ENCODE results near the gene CSMD2.

The CSMD2 gene

GRCh38 chr1:34050709-34051485 lies 114.1 kb downstream of the CSMD2 start:
- Histone ChIP-seq H3K27me3 (ENCODE audit: low read depth, low read length) (no peaks in the 10 kb centered on the region), H3K79me2 (ENCODE audit: low read length) (no peaks in the 10 kb centered on the region), H3K9ac (ENCODE audit: low read length) (no peak overlapping the region), H3K4me2 (ENCODE audit: low read length) (no peak overlapping the region), H3K27ac (ENCODE audit: low read length) (no peak overlapping the region), H3K9me3 (ENCODE audit: insufficient read depth, low read length) (no peaks in the 10 kb centered on the region), H3K36me3 (replicated peaks; ENCODE audit: low read depth, low read length) (no peaks in the 10 kb centered on the region), H2AFZ (ENCODE audit: low read depth, low read length) (no peak overlapping the region), H3K4me3 (ENCODE audit: low read length) (no peak overlapping the region), H4K20me1 (ENCODE audit: insufficient read depth, low read length) (no peaks in the 10 kb centered on the region), H3K4me1 (ENCODE audit: low read length) (no peaks in the 10 kb centered on the region)
- no peak for TF ChIP-seq EZH2phosphoT487 (IDR thresholded peaks at IDR 0.05; ENCODE audit: low read depth)
- TF ChIP-seq, protein P1, sequence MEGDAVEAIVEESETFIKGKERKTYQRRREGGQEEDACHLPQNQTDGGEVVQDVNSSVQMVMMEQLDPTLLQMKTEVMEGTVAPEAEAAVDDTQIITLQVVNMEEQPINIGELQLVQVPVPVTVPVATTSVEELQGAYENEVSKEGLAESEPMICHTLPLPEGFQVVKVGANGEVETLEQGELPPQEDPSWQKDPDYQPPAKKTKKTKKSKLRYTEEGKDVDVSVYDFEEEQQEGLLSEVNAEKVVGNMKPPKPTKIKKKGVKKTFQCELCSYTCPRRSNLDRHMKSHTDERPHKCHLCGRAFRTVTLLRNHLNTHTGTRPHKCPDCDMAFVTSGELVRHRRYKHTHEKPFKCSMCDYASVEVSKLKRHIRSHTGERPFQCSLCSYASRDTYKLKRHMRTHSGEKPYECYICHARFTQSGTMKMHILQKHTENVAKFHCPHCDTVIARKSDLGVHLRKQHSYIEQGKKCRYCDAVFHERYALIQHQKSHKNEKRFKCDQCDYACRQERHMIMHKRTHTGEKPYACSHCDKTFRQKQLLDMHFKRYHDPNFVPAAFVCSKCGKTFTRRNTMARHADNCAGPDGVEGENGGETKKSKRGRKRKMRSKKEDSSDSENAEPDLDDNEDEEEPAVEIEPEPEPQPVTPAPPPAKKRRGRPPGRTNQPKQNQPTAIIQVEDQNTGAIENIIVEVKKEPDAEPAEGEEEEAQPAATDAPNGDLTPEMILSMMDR (IDR thresholded peaks at IDR 0.05; ENCODE audit: low read depth, low read length), result no peak

- Histone ChIP-seq H4K20me1 (ENCODE audit: insufficient read depth, low read length) (no peaks in the 10 kb centered on the region), H3K27ac (ENCODE audit: low read length) (no peak overlapping the region), H2AFZ (ENCODE audit: low read depth, low read length) (no peak overlapping the region), H3K9me3 (ENCODE audit: insufficient read depth, low read length) (no peaks in the 10 kb centered on the region), H3K36me3 (replicated peaks; ENCODE audit: low read depth, low read length) (no peaks in the 10 kb centered on the region), H3K9ac (ENCODE audit: low read length) (no peak overlapping the region), H3K4me1 (ENCODE audit: low read length) (no peaks in the 10 kb centered on the region), H3K4me2 (ENCODE audit: low read length) (no peak overlapping the region), H3K4me3 (ENCODE audit: low read length) (no peak overlapping the region), H3K27me3 (ENCODE audit: low read depth, low read length) (no peaks in the 10 kb centered on the region), H3K79me2 (ENCODE audit: low read length) (no peaks in the 10 kb centered on the region)
- no peak for TF ChIP-seq EZH2phosphoT487 (IDR thresholded peaks at IDR 0.05; ENCODE audit: low read depth)
- TF ChIP-seq, protein P1 (IDR thresholded peaks at IDR 0.05; ENCODE audit: low read depth, low read length), result no peak
Measured at GRCh38 chr1:34049994-34050393, 115.0 kb downstream of the CSMD2 start.

DNA sequence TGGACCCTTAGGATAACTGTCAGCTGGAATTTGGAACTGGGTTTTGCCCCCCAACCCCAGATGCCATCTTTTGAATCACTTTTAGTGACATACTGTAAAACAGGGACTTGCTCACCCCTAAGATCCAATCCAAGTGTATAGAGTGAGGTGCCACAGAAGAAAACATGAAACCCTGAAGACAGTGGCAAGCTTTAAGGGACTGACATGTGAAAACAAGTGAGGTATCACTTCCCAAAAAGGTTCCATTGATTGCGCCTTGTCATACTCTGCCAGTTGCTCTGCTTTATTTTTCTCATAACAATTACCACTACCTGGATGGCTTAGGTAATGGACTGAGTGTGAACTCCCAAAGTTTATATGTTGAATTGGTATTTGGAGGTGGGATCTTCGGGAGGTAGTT lies 115.6 kb downstream of the CSMD2 start:
- Histone ChIP-seq H3K27me3 (ENCODE audit: low read depth, low read length) (no peaks in the 10 kb centered on the region), H3K27ac (ENCODE audit: low read length) (no peak overlapping the region)

DNA sequence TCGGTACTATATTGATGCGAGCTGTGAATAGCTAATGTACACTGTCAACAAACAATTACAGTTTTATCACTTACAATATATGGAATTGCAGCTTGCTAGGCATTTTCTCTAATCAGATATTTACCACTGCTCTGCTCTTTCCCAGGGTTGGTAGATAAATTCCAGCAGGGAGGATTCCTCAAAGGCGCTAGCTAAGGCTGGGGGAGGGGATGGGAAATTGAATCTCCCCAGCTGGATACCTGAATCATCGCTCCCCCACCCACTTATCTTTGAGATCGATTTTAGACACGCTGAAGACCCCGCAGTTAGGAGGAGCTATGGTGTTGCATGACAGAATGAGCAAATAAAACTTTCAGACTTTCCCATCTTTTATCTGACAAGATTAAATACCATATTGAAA lies 127.2 kb downstream of the CSMD2 start:
- Histone ChIP-seq H3K4me2 (ENCODE audit: low read length) (no peak overlapping the region), H3K36me3 (replicated peaks; ENCODE audit: low read depth, low read length) (no peaks in the 10 kb centered on the region), H3K27ac (ENCODE audit: low read length) (no peak overlapping the region), H3K9ac (ENCODE audit: low read length) (no peak overlapping the region), H3K27me3 (ENCODE audit: low read depth, low read length) (no peaks in the 10 kb centered on the region), H4K20me1 (ENCODE audit: insufficient read depth, low read length) (no peaks in the 10 kb centered on the region), H3K4me1 (ENCODE audit: low read length) (no peaks in the 10 kb centered on the region), H3K9me3 (ENCODE audit: insufficient read depth, low read length) (no peaks in the 10 kb centered on the region), H3K4me3 (ENCODE audit: low read length) (no peak overlapping the region), H2AFZ (ENCODE audit: low read depth, low read length) (no peak overlapping the region), H3K79me2 (ENCODE audit: low read length) (no peaks in the 10 kb centered on the region)
- TF ChIP-seq, protein P1 (IDR thresholded peaks at IDR 0.05; ENCODE audit: low read depth, low read length), result no peak
- TF ChIP-seq EZH2phosphoT487 (IDR thresholded peaks at IDR 0.05; ENCODE audit: low read depth), result no peak

More for the DNA sequence above, 115.6 kb downstream of the CSMD2 start:
- H3K9me3 ChIP-seq (ENCODE audit: insufficient read depth, low read length), result no peaks in the 10 kb centered on the region
- H3K36me3 ChIP-seq (replicated peaks; ENCODE audit: low read depth, low read length), result no peaks in the 10 kb centered on the region
- no peaks in the 10 kb centered on the region for H3K79me2 ChIP-seq (ENCODE audit: low read length)
- H3K4me3 ChIP-seq (ENCODE audit: low read length), result no peak overlapping the region
- H4K20me1 ChIP-seq (ENCODE audit: insufficient read depth, low read length), result no peaks in the 10 kb centered on the region
- no peak overlapping the region for H3K4me2 ChIP-seq (ENCODE audit: low read length)
- TF ChIP-seq EZH2phosphoT487 (IDR thresholded peaks at IDR 0.05; ENCODE audit: low read depth), result no peak
- TF ChIP-seq, protein P1 (IDR thresholded peaks at IDR 0.05; ENCODE audit: low read depth, low read length), result no peak
- H3K4me1 ChIP-seq (ENCODE audit: low read length), result no peaks in the 10 kb centered on the region
- H2AFZ ChIP-seq (ENCODE audit: low read depth, low read length), result no peak overlapping the region
- no peak overlapping the region for H3K9ac ChIP-seq (ENCODE audit: low read length)
